ENCODE data around the gene TSPEAR. TPM values are rescaled to one million over a fixed set of nuclear protein-coding genes. Genes with fewer than 3 reads are reported as not detected.
"Not testable (repeated sequence)": the region's sequence is repeated elsewhere in the genome, so short reads cannot be mapped to it uniquely, and the experiment has no call there.

TSPEAR gene
- polyA plus RNA-seq, 1 donor = 0.13 TPM

DNA sequence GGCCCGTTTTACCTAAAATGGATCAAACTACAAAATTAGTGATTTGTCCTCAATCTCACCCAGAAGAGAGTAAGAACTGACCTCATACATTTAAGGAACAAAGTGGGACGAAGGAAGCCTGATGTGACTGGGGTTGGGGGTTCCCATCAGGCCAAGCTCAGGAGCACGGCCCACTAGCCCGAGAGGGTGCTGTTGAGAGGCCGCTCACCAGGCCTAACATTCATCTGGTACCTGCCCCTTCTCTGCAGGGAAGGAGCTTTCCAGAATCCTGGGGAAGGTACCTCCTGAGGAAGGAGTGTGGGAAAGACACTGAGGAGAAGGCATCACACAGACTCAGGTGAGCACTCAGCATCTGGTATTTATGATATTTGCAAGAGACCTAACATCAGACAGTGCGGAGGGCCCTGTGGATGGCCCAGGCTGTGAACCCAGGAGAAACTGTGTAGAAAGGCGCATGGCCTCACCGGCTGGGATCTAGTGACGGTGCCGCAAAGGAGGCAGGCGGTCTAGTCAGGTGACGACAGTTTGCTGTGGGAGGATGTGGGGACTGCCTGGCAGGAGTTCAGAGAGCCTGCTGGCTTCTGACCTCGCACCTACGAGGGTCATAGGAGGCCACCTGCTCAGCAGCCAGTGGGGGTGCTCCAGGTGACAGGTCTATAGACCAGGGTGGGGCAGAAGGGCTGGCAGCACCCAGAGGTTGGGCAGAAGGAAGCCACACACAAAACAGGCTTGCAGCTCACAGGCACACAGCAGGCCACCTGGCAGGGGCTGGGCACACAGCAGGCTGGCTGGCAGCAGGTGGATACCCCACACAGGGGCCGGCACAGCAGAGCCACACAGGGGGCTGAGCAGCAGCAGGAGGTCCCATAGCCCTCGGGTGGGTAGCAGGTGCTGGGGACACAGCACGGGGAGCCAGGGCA lies 57.5 kb downstream of the TSPEAR start:
- no peak for DNase-seq (ENCODE audit: low read depth)

- no peak for DNase-seq (ENCODE audit: low read depth)
These were observed 58.2 kb downstream of the TSPEAR start for GRCh38 chr21:44653123-44653522.

GRCh38 chr21:44650973-44651675 lies 60.2 kb downstream of the TSPEAR start:
- DNase-seq (ENCODE audit: low read depth) = no peak

- no peak for DNase-seq (ENCODE audit: low read depth)
These were observed 61.0 kb downstream of the TSPEAR start for GRCh38 chr21:44650265-44650972.

DNA sequence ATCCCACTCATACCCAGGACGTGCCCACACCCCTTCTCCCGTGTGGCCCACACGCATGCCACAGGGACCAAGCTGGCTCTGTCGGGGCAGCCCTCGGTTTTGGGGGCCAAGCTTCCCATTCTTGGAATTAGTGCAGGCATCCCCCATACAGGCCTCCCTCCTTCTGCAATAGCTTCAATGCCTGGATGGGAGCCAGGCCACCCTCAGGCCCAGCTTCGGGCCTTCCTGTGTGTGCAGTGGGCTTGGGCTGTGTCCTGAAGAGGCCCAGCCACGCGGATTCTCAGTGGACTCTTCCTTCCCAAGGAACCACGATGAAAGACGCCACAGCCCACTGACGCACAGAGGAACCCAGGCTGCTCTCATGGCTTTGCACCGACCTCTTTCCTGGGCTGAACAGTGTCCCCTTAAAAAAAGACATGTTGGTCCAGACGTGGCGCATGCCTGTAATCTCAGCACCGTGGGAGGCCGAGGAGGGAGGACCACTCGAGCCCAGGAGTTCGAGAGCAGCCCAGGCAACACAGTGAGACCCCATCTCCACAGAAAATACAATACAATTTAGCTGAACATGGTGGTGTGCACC lies 61.8 kb downstream of the TSPEAR start:
- DNase-seq (ENCODE audit: low read depth) = no peak

DNA sequence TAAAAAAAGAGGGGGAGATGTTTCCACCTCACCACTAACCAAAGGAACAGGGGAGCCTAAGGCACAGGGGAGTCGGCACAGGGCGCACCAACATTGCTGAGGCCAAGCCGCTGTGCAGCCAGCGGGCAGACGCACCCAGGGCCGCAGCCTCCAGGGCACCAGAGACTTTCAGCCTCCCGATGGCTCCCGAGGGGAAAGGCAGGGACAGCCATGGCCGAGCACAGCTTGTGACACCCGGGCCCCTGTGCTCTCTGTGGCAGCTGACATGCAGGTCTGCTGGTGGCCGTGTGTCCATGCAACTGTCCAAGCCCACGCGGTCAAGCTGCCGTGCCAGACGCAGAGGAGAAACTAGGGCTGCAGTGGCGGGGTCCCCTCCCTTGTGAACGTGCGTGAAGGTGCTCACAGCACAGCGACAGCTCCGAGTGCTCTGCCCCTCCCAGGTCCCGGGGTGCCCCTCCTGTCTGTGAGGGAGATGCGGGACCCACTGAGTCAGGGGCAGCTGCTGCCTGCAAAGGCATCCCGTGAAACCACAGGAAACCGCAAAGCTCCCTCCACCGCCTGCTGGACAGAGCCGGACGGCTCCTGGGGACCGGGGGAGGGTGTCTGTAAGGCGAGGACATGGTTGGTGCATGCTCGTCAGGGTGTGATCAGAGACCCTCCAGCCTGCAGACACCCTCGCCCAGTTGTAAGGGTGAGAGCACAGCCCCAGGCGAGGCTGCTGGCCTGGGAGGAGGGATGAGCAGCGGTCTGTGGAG lies 62.6 kb downstream of the TSPEAR start:
- no peak for DNase-seq (ENCODE audit: low read depth)

GRCh38 chr21:44647222-44647552 lies 64.2 kb downstream of the TSPEAR start:
- no peak for DNase-seq (ENCODE audit: low read depth)

- not testable (repeated sequence) for DNase-seq (ENCODE audit: low read depth)
These were observed 64.8 kb downstream of the TSPEAR start, which contains the start of gene KRTAP10-11 for GRCh38 chr21:44646366-44647221. Gene KRTAP10-11, plus strand, starts transcription at chr21:44646414. Its CDS starts 45 bp downstream, at chr21:44646459.

GRCh38 chr21:44644878-44645277 lies 66.5 kb downstream of the TSPEAR start:
- no peak for DNase-seq (ENCODE audit: low read depth)

DNA sequence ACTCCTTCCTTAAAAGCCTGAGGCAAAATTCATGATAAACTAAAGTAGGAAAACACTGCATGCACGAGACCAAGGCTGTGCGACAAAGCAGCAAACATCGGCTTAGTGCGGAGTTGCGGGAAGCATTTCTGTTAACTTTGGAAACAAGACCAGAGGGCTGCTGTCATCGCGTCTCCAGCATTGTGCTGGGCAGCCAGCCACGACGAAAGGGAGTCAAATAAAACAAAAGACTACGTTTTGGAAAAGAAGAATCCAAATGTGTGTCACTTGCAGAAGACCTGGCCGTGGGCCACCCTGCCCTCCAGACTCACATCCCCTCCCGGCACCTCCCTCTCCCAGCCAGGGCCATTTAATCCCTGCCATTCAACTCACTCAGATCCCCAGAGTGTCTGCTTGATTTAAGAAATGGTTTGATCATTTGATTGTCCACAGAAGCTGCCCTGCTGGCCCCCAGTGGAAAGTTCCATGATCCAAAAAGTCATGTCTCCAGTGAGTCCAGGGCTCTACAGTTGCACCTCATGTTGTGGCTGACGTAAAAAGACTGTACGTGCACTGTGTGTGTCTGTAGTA lies 67.5 kb downstream of the TSPEAR start:
- no peak for DNase-seq (ENCODE audit: low read depth)

- no peak for DNase-seq (ENCODE audit: low read depth)
These were observed 70.6 kb downstream of the TSPEAR start for GRCh38 chr21:44640761-44641160.

- DNase-seq (ENCODE audit: low read depth) = no peak
These were observed 72.1 kb downstream of the TSPEAR start for GRCh38 chr21:44639331-44639655.

DNA sequence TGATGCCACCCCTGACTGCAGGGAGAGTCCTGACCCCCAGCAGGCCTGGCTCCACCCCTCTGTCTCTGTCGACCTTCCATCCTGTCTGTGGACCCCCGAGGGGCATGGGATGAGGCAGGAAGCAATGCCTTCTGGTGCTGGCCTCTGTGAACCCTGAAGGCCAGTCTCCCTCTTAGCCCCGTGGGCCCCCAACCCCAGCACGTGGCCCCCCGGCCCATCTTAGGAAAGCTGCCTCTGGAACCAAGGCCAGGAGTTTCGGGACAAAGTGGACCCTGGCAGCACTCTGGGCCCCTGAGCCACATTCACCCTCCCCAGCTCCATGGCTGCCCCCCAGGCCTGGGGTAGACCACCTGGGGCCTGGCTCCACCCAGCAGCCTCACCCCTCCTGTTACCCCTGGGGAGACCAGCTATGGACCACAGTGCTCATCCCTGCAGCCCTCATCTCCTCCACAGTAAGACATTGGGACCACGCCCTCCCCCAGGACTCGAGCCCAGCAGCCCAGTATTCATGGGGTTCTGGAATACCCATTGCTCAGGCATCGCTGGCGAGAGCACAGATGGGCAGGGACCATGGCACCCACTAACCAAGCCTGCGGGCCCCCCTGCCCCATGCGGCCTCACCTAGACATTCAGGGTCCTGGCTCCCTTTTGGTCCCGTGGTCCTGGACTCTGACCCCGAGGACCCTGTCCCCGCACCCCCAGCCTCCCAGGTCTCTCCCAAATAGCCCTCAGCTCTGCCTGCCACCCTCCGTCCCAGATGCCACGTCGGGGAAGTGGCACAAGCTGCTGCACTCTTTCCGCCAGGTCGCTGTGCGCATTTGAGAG lies 72.7 kb downstream of the TSPEAR start:
- not testable (repeated sequence) for DNase-seq (ENCODE audit: low read depth)

DNA sequence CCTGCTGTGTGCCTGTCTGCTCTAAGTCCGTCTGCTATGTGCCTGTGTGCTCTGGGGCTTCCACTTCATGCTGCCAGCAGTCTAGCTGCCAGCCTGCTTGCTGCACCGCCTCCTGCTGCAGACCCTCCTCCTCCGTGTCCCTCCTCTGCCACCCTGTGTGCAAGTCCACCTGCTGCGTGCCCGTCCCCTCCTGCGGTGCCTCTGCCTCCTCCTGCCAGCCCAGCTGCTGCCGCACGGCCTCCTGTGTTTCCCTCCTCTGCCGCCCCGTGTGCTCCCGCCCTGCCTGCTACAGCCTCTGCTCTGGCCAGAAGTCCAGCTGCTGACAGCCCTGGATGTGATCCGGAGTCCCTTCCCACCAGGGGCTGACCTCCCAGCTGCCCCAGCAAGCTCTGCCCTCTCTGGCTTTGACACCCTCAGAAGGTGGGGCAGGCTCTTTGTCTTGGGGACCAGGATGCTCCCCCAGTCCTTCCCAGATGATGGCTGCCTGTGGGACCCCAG lies 73.5 kb downstream of the TSPEAR start:
- DNase-seq (ENCODE audit: low read depth) = not testable (repeated sequence)

DNA sequence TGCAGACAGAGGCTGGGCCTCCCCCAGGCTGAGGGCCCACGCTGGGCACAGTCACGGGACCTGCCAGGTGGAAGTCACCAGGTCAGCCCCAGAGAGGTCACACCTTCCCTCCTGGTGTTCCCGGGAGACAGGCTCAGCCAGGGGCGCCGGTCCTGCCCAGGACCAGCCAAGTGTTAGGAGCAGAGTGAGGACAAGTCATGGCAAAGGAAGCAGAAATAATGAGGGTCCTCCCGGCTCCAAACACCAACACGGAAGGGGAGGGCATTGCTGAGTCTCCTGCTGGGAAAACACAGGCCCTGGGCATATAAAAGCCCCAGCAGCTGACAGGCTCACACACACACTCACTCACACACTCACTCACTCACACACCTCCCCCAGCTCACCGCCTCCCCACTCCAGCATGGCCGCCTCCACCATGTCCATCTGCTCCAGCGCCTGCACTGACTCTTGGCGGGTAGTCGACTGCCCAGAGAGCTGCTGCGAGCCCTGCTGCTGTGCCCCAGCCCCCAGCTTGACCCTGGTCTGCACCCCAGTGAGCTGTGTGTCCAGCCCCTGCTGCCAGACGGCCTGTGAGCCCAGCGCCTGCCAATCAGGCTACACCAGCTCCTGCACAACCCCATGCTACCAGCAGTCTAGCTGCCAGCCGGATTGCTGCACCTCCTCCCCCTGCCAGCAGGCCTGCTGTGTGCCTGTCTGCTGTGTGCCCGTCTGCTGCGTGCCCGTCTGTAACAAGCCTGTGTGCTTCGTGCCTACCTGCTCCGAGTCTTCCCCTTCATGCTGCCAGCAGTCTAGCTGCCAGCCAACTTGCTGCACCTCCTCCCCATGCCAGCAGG lies 74.1 kb downstream of the TSPEAR start, which contains the start of gene KRTAP10-10:
TSS of gene KRTAP10-10 (plus strand) at position 339 of the 833 bp plus-strand sequence. CDS start at position 401, 62 bp downstream.
- DNase-seq (ENCODE audit: low read depth) = no peak

GRCh38 chr21:44636209-44637017 lies 75.0 kb downstream of the TSPEAR start:
- DNase-seq (ENCODE audit: low read depth) = no peak

- DNase-seq (ENCODE audit: low read depth) = no peak
These were observed 79.3 kb downstream of the TSPEAR start for GRCh38 chr21:44632067-44632466.
